ENCODE results near the gene FUZ.

The FUZ gene

DNA sequence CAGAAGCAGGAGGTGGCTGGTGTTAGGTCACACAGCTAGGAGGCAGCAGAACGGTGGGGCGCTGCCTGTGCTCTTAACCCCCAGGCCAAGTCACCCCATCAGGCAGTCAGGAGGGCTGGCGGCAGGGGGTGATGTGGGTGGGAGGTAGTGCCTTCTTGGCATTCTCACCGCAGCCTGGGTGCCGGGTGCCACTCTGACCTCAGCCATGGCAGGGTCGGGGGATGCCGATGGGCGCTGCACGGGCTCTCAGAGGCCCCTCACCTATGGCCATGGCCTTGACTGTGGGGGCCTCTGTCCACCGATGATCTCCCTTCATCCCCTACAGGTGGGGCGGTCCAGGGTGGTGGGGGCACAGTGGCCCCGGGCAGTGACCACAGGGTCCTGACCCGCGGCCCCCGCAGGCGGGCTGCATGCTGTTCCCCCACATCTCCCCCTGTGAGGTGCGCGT, 43.5 kb upstream of the FUZ start:
- peaks cover 20% of the 10 kb centered on the region for H3K4me1 ChIP-seq (ENCODE audit: insufficient read depth, low read length)
- H3K36me3 ChIP-seq (ENCODE audit: insufficient read depth, low read length): peaks cover 14% of the 10 kb centered on the region
- H3K9me3 ChIP-seq (ENCODE audit: low read length): no peaks in the 10 kb centered on the region

DNA sequence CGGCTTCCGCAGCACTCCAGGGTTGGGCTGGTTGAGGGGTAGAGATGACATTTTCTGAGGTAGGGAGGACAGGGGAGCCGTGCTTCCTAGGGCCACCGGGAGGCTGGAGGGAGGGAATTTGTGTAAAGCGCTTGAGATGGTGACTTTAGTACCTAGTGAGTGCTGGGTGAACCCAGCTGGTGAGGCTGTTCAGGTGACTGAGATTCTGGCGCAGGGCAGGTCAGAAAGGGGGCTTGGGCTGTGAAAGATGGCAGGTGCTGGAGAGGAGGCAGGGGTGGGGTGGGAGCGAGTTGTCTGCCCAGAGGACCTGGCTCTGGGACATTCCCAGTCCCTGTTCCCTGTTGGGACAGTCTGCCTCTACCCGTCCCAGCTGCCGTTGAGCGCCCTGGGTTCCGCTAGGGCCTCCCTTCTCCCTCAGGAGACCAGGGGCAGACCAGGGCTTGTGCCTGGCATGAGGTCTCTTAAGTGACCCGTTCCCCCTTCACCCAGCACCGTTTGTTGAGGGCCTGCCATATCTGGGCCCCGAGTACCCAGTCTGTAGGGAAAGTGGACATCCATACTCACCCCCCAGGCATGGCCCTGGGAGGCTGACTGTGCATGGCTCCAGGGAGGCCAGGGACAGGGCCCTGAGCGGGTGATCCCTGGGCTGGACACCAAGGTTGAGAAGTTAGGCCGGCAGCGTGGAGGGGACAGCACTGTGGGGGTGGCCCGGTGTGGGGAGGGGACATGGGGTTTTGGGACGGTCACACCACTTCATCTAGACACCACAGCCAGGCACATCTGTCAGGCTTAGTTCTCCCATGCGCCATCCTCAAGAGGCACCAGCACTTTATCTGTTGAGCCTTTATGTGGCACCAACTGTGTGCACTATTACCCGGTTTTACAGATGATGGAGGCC, 42.8 kb upstream of the FUZ start:
- H3K4me3 ChIP-seq (ENCODE audit: low read depth in 1 of 2, low read length in 2 of 2): no peak overlapping the region
- peaks cover 20% of the 10 kb centered on the region for H3K4me1 ChIP-seq (ENCODE audit: insufficient read depth, low read length)
- no peak overlapping the region for H3K27ac ChIP-seq (ENCODE audit: low read depth, low read length)
- H3K36me3 ChIP-seq (ENCODE audit: insufficient read depth, low read length): peaks cover 14% of the 10 kb centered on the region
- H3K9ac ChIP-seq (ENCODE audit: low read length): no peak overlapping the region
- no peaks in the 10 kb centered on the region for H3K27me3 ChIP-seq (ENCODE audit: control insufficient read depth in 1 of 2, insufficient read depth in 2 of 2, low read length in 2 of 2)
- H3K9me3 ChIP-seq (ENCODE audit: low read length): no peaks in the 10 kb centered on the region

More for the DNA sequence above, 43.5 kb upstream of the FUZ start:
- Histone ChIP-seq H3K9ac (ENCODE audit: low read length) (no peak overlapping the region), H3K27ac (ENCODE audit: low read depth, low read length) (no peak overlapping the region), H3K27me3 (ENCODE audit: control insufficient read depth in 1 of 2, insufficient read depth in 2 of 2, low read length in 2 of 2) (no peaks in the 10 kb centered on the region), H3K4me3 (ENCODE audit: low read depth in 1 of 2, low read length in 2 of 2) (no peak overlapping the region)

DNA sequence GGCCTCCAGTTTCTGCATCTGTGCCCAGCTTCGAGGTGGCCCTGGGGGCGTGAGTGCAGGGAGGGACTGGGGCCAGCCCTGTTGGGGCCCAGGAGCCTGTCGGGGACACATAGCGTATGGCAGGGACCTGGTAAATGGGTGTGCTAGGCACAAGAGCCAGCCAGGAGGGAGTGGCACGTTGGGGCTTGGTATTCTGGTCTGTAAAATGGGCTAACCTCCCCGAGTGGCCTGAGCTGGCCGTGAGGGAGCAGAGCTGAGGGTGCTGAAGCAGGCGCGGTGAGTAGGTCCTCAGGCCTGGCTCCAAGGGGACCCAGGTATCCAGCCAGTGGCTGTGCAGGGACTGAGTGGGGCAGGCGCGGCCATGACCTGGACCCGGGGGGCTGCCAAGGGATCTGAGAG, 42.2 kb upstream of the FUZ start:
- Histone ChIP-seq H3K9me3 (ENCODE audit: low read length) (no peaks in the 10 kb centered on the region), H3K27me3 (ENCODE audit: control insufficient read depth in 1 of 2, insufficient read depth in 2 of 2, low read length in 2 of 2) (no peaks in the 10 kb centered on the region), H3K9ac (ENCODE audit: low read length) (no peak overlapping the region), H3K27ac (ENCODE audit: low read depth, low read length) (no peak overlapping the region), H3K4me1 (ENCODE audit: insufficient read depth, low read length) (peaks cover 21% of the 10 kb centered on the region), H3K36me3 (ENCODE audit: insufficient read depth, low read length) (peaks cover 14% of the 10 kb centered on the region), H3K4me3 (ENCODE audit: low read depth in 1 of 2, low read length in 2 of 2) (no peak overlapping the region)

DNA sequence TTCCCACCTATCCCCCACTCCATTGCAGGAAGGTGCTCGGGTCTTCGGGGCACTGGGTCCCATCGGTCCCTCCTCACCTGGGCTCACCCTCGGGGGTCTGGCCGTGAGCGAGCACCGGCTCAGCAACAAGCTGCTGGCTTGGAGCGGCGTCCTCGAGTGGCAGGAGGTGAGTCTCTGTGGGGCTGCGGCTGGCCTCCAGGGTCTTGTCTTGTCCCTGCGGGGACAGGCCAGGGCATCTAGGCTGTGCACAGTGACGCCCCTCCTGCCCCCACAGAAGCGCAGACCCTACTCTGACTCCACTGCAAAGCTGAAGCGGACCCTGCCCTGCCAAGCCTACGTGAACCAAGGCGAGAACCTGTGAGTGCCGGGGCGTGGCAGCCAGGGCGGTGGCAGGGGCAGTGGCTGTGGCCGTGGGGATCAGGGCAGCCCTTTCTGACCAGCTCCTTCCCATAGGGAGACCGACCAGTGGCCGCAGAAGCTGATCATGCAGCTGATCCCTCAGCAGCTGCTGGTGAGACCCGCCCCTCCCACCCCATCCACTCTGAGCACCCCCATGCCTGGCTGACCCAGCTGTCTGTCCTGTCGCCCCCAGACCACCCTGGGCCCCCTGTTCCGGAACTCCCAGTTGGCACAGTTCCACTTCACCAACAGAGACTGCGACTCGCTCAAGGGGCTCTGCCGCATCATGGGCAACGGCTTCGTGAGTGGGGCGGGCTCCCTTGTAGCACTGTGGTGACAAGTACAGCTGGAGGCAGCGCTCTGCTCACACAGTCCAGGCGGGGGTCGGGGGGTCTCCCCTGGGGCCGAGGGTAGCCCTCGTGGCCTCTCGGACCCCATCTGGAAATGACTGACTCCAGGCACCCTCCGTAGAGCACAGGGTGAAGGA, 41.5 kb upstream of the FUZ start:
- no peaks in the 10 kb centered on the region for H3K9me3 ChIP-seq (ENCODE audit: low read length)
- H3K27ac ChIP-seq (ENCODE audit: low read depth, low read length): no peak overlapping the region
- H3K4me3 ChIP-seq (ENCODE audit: low read depth in 1 of 2, low read length in 2 of 2): no peak overlapping the region
- no peaks in the 10 kb centered on the region for H3K27me3 ChIP-seq (ENCODE audit: control insufficient read depth in 1 of 2, insufficient read depth in 2 of 2, low read length in 2 of 2)
- H3K4me1 ChIP-seq (ENCODE audit: insufficient read depth, low read length): peaks cover 27% of the 10 kb centered on the region
- no peak overlapping the region for H3K9ac ChIP-seq (ENCODE audit: low read length)
- H3K36me3 ChIP-seq (ENCODE audit: insufficient read depth, low read length): peaks cover 14% of the 10 kb centered on the region

DNA sequence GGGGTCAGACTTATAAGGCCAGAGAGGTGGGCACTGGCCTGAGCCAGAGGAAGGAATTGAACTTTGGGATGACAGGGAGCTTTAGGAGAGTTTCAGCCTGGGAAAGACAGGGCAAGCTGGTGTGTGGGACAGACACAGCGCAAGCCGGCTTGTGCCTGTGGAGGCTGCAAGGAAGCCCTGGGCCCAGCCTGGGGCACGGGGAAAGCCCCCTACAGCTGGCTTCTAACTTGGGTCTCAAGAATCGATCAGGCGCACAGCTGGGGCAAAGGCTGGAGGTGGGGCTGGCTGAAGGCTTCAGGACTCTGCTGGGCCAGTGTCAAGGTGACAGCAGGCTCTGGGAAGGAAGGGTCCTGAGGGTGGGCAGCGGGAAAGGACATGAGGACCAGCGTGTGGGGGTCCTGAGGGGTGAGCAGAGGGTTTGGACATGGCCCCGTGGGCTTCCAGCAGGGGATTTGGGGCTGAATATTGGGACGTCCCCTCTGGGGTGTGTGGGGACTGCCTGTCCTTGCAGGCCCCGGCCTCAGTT, 40.8 kb upstream of the FUZ start:
- H3K27me3 ChIP-seq (ENCODE audit: control insufficient read depth in 1 of 2, insufficient read depth in 2 of 2, low read length in 2 of 2): no peaks in the 10 kb centered on the region
- H3K9me3 ChIP-seq (ENCODE audit: low read length): no peaks in the 10 kb centered on the region
- H3K4me3 ChIP-seq (ENCODE audit: low read depth in 1 of 2, low read length in 2 of 2): no peak overlapping the region
- peaks cover 27% of the 10 kb centered on the region for H3K4me1 ChIP-seq (ENCODE audit: insufficient read depth, low read length)
- H3K27ac ChIP-seq (ENCODE audit: low read depth, low read length): no peak overlapping the region
- peaks cover 14% of the 10 kb centered on the region for H3K36me3 ChIP-seq (ENCODE audit: insufficient read depth, low read length)
- H3K9ac ChIP-seq (ENCODE audit: low read length): no peak overlapping the region

DNA sequence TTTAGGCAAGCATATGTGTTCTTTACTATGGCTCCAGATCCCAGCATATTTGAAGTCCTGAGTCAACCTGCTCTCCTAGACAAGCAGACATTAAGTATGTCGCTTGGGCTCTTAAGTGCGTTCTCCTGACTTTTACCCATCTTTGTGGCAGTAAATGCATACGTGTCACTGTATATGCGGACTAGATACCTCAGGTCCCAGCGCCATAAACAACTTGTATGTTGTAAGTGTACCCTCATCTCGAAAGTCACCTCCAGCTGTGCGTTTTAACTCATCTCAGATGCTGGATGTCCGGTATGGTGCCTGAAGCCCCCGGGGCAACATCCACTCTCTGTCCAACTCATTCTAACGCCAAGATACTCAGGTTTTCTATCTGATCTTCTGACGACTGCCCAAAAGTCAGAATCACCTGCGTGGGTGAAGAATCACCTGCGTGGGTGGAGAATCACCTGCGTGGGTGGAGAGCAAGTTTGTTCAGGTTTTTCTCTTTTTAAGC, 39.6 kb upstream of the FUZ start:
- Histone ChIP-seq H3K4me1 (ENCODE audit: insufficient read depth, low read length) (peaks cover 27% of the 10 kb centered on the region), H3K36me3 (ENCODE audit: insufficient read depth, low read length) (peaks cover 12% of the 10 kb centered on the region), H3K27me3 (ENCODE audit: control insufficient read depth in 1 of 2, insufficient read depth in 2 of 2, low read length in 2 of 2) (no peaks in the 10 kb centered on the region), H3K9ac (ENCODE audit: low read length) (no peak overlapping the region), H3K4me3 (ENCODE audit: low read depth in 1 of 2, low read length in 2 of 2) (peak overlapping the region; percentile 53 to 68), H3K27ac (ENCODE audit: low read depth, low read length) (peak overlapping the region; percentile 49), H3K9me3 (ENCODE audit: low read length) (no peaks in the 10 kb centered on the region)

DNA sequence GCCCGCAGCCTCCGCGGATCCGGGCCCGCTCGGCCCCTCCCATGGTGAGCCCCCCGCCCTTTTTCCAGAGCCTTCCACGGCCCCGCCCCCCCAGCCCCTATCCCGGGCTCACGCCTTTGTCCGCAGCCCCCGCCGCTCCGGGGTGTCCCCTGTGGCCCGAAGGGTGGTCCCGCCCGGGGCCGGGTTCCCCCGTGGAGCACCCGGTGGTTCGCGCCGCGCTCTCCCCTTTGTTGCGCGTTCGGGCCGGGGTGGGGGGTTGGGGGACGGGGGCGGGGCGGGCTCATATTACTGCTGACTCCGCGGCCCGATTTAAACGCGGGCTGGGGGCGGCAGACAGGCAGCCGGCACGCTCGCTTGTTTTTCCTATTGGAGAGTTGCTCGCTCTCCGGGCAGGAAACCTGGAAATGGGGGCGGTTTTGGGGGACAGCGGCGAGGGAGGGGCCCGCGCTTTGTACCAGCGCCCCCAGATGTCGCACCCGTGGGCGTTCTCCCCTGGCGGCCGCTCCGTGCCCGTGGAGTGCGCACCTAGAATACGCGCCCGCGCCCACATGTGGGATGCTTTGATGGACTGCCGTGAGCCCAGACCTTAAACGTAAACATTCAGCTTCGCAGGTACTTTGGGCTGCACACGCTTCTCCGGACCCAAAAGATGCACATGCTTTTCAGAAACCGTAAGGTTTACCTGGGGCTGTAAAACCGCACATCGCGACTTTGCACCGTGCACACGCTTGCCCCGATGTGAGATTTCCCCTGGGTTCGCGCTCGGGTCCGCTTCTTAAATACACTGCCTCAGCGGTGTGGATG, 38.6 kb upstream of the FUZ start:
- H3K27ac ChIP-seq (ENCODE audit: low read depth, low read length): peak overlapping the region; percentile 95
- H3K4me3 ChIP-seq (ENCODE audit: low read depth in 1 of 2, low read length in 2 of 2): peak overlapping the region; percentile 53 to 70
- peaks cover 27% of the 10 kb centered on the region for H3K4me1 ChIP-seq (ENCODE audit: insufficient read depth, low read length)
- H3K9ac ChIP-seq (ENCODE audit: low read length): no peak overlapping the region
- H3K27me3 ChIP-seq (ENCODE audit: control insufficient read depth in 1 of 2, insufficient read depth in 2 of 2, low read length in 2 of 2): no peaks in the 10 kb centered on the region
- H3K36me3 ChIP-seq (ENCODE audit: insufficient read depth, low read length): peaks cover 6% of the 10 kb centered on the region
- H3K9me3 ChIP-seq (ENCODE audit: low read length): no peaks in the 10 kb centered on the region

DNA sequence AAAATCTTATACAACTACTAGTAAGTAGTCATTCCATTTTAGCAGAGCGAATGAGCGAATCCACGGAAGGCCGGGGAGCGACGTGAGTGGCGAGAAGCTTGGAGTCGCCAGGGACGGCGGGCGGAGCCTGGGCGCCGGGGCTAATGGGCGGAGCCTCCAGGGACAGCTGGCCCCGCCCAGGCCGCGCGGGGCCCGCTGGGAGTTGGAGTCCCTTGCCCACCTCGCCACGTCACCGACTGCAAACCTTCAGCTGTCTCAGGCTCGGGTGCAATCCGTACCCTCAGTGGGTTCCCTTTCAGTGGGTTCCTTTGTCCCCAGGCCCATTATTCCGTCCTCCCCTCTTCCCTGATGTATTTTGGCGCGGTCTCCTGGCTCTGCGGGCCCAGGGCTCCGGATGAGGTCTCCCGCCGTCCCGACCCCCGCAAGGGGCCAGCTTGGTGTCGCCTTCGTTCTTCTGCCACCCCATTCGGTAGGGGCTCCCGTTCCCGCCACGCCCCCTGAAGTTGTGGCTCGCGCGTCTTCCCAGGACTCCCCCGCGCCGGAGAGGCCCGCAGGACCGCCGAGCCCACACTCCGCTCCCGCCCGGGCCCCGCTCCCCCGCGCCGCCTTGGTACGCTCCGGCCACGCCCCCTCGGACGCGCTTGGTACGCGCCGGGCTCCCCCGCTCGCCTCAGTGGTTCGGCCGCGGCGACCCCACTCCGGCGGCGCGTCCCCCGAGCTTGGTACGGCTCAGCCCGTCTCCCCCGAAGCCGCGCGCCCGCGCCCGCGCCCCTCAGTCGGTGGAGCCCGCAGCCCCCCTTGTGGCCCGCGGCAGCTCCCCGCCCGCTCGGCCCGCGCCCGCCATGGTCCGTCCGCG, 37.6 kb upstream of the FUZ start, which contains the start of gene PTOV1:
PTOV1 (plus strand) TSS at position 673 of the 856 bp plus-strand sequence.
- Histone ChIP-seq H3K27ac (ENCODE audit: low read depth, low read length) (peak within 1 kb of the TSS; percentile 95), H3K9ac (ENCODE audit: low read length) (peak within 1 kb of the TSS; percentile 83), H3K27me3 (ENCODE audit: control insufficient read depth in 1 of 2, insufficient read depth in 2 of 2, low read length in 2 of 2) (no peaks in the 10 kb centered on the region)

DNA sequence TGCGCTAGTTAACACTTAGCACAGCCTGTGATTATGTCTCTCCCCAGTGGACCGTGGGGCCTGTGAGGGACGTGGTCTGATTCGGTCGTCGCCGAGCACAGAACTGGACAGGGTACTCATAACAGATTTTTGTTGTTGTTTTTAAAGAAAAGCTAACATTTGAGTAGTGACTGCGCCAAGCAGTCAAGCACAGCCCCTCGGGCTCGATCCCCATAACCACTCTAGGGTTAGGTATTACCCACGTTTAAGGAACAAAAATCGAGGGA, 37.1 kb upstream of the FUZ start:
- Histone ChIP-seq H3K27me3 (ENCODE audit: control insufficient read depth in 1 of 2, insufficient read depth in 2 of 2, low read length in 2 of 2) (no peaks in the 10 kb centered on the region), H3K9ac (ENCODE audit: low read length) (no peak overlapping the region), H3K4me3 (ENCODE audit: low read depth in 1 of 2, low read length in 2 of 2) (peak overlapping the region in 1 of 2 donors; percentile 70), H3K27ac (ENCODE audit: low read depth, low read length) (peak overlapping the region; percentile 95), H3K4me1 (ENCODE audit: insufficient read depth, low read length) (peaks cover 27% of the 10 kb centered on the region), H3K9me3 (ENCODE audit: low read length) (no peaks in the 10 kb centered on the region), H3K36me3 (ENCODE audit: insufficient read depth, low read length) (no peaks in the 10 kb centered on the region)

More for the DNA sequence above, 37.6 kb upstream of the FUZ start, which contains the start of gene PTOV1:
- Histone ChIP-seq H3K4me1 (ENCODE audit: insufficient read depth, low read length) (peaks cover 27% of the 10 kb centered on the region), H3K36me3 (ENCODE audit: insufficient read depth, low read length) (peaks cover 5% of the 10 kb centered on the region), H3K9me3 (ENCODE audit: low read length) (no peaks in the 10 kb centered on the region), H3K4me3 (ENCODE audit: low read depth in 1 of 2, low read length in 2 of 2) (peak within 1 kb of the TSS; percentile 66 to 70)
